Right atrium auricular region (tissue), 2 donors: ENCODE results near the gene PCGF6. TPM values are rescaled to one million over a fixed set of nuclear protein-coding genes. Genes with fewer than 3 reads are reported as not detected.

ENCODE experiments used
- DNase-seq: peaks from one replicate; pipeline ENCODE4 v3.0.0-alpha.2; 2019; ENCODE audit warnings: low spot score
- H3K27ac ChIP-seq, 2 donors: fragments of 200-600 bp; sonication (generic); 1 replicate in 1 of 2; 2 replicates in 1 of 2; pipeline ENCODE4 v1.5.1; 2016 to 2019
- H3K27me3 ChIP-seq, 2 donors: fragments of 200-600 bp; sonication (generic); one replicate each; pipeline versions ENCODE4 v1.5.1 to v1.6.0; 2017 to 2019
- H3K36me3 ChIP-seq: fragments of 200-600 bp; sonication (generic); one replicate; pipeline ENCODE4 v1.5.1; 2016
- H3K4me1 ChIP-seq, 2 donors: fragments of 200-600 bp; sonication (generic); one replicate each; pipeline versions ENCODE4 v1.5.1 to v1.6.0; 2017 to 2019
- H3K4me3 ChIP-seq, 2 donors: fragments of 200-600 bp; sonication (generic); 1 replicate in 1 of 2; 2 replicates in 1 of 2; pipeline ENCODE4 v1.5.1; 2017 to 2019; ENCODE audit warnings: mild to moderate bottlenecking in 1 of 2, moderate library complexity in 1 of 2
- H3K9me3 ChIP-seq, 2 donors: fragments of 200-600 bp; sonication (generic); one replicate each; pipeline ENCODE4 v1.5.1; 2019
- total RNA-seq, 2 donors: library from RNA; depleted of rRNA; stranded (reverse); fragments of >200 nt; gene quantifications; one replicate each; pipeline ENCODE4 v1.1.0, GENCODE V29; 2016
- TF ChIP-seq, protein P1 (sequence below), 2 donors: fragments of 200-600 bp; sonication (generic); IDR thresholded peaks; one replicate each; pipeline ENCODE4 v1.5.1; 2019; ENCODE audit warnings: antibody characterized with exemption in 2 of 2

The PCGF6 gene
- total RNA-seq, 2 donors from 2014 or later = 4.5 to 10.4 TPM

DNA sequence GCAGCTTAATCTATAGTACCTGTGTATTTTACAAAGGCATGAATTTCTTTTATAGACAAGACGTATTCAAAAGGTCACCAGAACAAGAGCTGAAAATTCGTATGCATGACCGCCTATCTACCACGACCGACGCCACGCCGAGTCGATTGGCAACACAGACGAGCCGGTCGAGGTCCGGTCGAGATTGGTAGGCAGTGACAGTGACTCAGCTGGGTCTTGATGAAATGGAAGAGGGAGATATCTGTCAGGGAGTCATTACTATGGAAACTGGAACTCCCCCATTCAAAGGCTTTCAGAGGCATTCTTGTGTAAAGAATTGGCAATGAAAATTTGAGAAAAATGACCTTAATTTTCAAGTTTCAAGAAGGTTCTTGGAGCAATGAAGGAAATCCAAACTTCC, 43.2 kb upstream of the PCGF6 start:
- H3K27ac ChIP-seq = no peak overlapping the region
- H3K4me1 ChIP-seq = peaks cover 0 to 42% of the 10 kb centered on the region in 2 donors
- TF ChIP-seq, protein P1, sequence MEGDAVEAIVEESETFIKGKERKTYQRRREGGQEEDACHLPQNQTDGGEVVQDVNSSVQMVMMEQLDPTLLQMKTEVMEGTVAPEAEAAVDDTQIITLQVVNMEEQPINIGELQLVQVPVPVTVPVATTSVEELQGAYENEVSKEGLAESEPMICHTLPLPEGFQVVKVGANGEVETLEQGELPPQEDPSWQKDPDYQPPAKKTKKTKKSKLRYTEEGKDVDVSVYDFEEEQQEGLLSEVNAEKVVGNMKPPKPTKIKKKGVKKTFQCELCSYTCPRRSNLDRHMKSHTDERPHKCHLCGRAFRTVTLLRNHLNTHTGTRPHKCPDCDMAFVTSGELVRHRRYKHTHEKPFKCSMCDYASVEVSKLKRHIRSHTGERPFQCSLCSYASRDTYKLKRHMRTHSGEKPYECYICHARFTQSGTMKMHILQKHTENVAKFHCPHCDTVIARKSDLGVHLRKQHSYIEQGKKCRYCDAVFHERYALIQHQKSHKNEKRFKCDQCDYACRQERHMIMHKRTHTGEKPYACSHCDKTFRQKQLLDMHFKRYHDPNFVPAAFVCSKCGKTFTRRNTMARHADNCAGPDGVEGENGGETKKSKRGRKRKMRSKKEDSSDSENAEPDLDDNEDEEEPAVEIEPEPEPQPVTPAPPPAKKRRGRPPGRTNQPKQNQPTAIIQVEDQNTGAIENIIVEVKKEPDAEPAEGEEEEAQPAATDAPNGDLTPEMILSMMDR (IDR thresholded peaks at IDR 0.05) = no peak
- H3K36me3 ChIP-seq = peaks cover 41% of the 10 kb centered on the region
- H3K4me3 ChIP-seq = no peak overlapping the region
- H3K27me3 ChIP-seq = no peaks in the 10 kb centered on the region
- DNase-seq = no peak
- no peaks in the 10 kb centered on the region for H3K9me3 ChIP-seq

DNA sequence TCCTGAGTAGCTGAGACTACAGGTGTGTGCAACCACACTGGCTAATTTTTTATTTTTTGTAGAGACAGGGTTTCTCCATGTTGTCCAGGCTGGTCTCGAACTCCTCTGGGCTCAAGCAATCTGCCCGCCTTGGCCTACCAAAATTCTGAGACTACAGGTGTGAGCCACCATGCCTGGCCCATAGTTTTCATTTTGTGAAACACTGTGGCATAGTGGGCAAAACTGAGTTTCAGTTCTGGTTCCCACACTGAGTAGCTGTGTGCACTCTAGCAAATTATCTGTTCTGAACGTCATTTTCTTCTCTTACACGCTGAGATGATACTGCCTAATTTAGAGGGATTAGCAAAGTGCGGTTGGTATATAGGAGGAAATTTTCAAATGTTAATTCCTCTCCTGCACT, 31.8 kb upstream of the PCGF6 start:
- DNase-seq = peak; percentile 13
- Histone ChIP-seq H3K27ac (no peak overlapping the region), H3K4me3 (no peak overlapping the region), H3K9me3 (no peaks in the 10 kb centered on the region), H3K36me3 (peaks cover 38% of the 10 kb centered on the region), H3K27me3 (no peaks in the 10 kb centered on the region), H3K4me1 (no peaks in the 10 kb centered on the region)
- TF ChIP-seq, protein P1 (IDR thresholded peaks at IDR 0.05) = no peak

DNA sequence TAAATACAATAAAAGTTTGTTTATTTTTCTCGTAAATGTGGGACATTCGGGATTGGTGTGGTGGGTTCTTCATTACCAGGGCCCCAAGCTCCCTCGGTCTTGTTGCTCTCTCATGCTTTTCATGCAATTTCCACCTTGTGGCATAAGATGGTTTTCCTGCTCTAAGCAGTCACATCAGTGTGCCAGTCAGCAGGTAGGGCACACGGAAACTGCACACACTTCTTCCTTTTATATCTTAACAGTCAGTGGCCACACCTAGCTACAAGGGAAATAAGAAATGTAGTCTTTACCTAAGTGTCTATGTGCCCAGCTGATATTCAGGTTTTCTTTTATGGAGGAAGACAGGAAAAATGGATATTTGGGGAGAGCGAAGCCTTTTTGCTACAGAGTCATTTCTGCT, 23.3 kb upstream of the PCGF6 start:
- TF ChIP-seq, protein P1 (IDR thresholded peaks at IDR 0.05) = no peak
- H3K9me3 ChIP-seq = no peaks in the 10 kb centered on the region
- no peaks in the 10 kb centered on the region for H3K27me3 ChIP-seq
- H3K4me1 ChIP-seq = peaks cover 0 to 8% of the 10 kb centered on the region in 2 donors
- H3K36me3 ChIP-seq = peaks cover 34% of the 10 kb centered on the region
- H3K4me3 ChIP-seq = no peak overlapping the region
- DNase-seq = no peak
- no peak overlapping the region for H3K27ac ChIP-seq

GRCh38 chr10:103373544-103373943, 22.6 kb upstream of the PCGF6 start:
- TF ChIP-seq, protein P1 (IDR thresholded peaks at IDR 0.05) = no peak
- DNase-seq = no peak
- Histone ChIP-seq H3K27ac (no peak overlapping the region), H3K36me3 (peaks cover 34% of the 10 kb centered on the region), H3K4me1 (peaks cover 0 to 13% of the 10 kb centered on the region in 2 donors), H3K27me3 (no peaks in the 10 kb centered on the region), H3K9me3 (no peaks in the 10 kb centered on the region), H3K4me3 (no peak overlapping the region)

DNA sequence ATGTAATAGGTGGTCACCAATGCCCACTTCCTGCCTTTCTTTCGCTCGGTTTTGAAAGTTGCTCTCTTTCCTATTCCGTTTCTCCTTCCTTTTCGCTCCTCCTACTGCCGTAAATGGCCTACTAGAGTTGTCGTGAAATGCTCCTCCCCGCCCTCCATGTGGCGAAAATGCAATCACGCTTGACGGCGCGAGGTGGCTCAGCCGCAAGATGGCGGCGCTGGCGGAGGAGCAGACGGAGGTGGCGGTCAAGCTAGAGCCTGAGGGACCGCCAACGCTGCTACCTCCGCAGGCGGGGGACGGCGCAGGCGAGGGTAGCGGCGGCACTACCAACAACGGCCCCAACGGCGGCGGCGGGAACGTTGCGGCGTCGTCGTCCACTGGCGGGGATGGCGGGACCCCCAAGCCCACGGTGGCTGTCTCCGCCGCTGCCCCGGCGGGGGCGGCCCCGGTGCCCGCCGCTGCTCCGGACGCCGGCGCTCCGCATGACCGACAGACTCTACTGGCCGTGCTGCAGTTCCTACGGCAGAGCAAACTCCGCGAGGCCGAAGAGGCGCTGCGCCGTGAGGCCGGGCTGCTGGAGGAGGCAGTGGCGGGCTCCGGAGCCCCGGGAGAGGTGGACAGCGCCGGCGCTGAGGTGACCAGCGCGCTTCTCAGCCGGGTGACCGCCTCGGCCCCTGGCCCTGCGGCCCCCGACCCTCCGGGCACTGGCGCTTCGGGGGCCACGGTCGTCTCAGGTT, 17.0 kb upstream of the PCGF6 start, which contains the start of gene TAF5:
TSS of gene TAF5 (plus strand) at position 195 of the 737 bp plus-strand sequence. CDS start at position 209, 14 bp downstream.
- H3K27me3 ChIP-seq = no peaks in the 10 kb centered on the region
- peak within 1 kb of the TSS; percentile 68 to 90 for H3K27ac ChIP-seq
- H3K4me1 ChIP-seq = peaks cover 0 to 13% of the 10 kb centered on the region in 2 donors
- peak within 1 kb of the TSS; percentile 82 to 100 for H3K4me3 ChIP-seq
- TF ChIP-seq, protein P1 (IDR thresholded peaks at IDR 0.05) = peak in 1 of 2 donors; percentile 25
- peak; percentile 90 for DNase-seq
- no peaks in the 10 kb centered on the region for H3K9me3 ChIP-seq
- H3K36me3 ChIP-seq = peaks cover under 1% of the 10 kb centered on the region
